GM19452 (cell line): ENCODE results near the gene CNNM3.

Source experiments
- ATAC-seq: cut with Tn5 transposase; IDR thresholded peaks from one replicate; pipeline ENCODE4 v1.9.1; 2021; ENCODE audit not compliant: unreplicated experiment

CNNM3 gene

GRCh38 chr2:96874198-96874831 is 58.2 kb downstream of the CNNM3 start:
- peak; percentile 55 for ATAC-seq

- no peak for ATAC-seq
Observed at GRCh38 chr2:96875498-96876268, 59.6 kb downstream of the CNNM3 start.

- no peak for ATAC-seq
Observed at GRCh38 chr2:96876269-96877041, 60.4 kb downstream of the CNNM3 start.

- ATAC-seq, result no peak
Observed at GRCh38 chr2:96877042-96877451, 61.0 kb downstream of the CNNM3 start.

- no peak for ATAC-seq
Observed at GRCh38 chr2:96877631-96878092, 61.6 kb downstream of the CNNM3 start.

GRCh38 chr2:96878171-96878570 is 62.1 kb downstream of the CNNM3 start:
- ATAC-seq, result no peak

- no peak for ATAC-seq
Observed at GRCh38 chr2:96878796-96879544, 62.9 kb downstream of the CNNM3 start.

- no peak for ATAC-seq
Observed at GRCh38 chr2:96879545-96880040, 63.5 kb downstream of the CNNM3 start.

GRCh38 chr2:96880891-96881273 is 64.8 kb downstream of the CNNM3 start:
- no peak for ATAC-seq

GRCh38 chr2:96881349-96882195 is 65.5 kb downstream of the CNNM3 start:
- no peak for ATAC-seq

- ATAC-seq, result no peak
Observed at GRCh38 chr2:96882230-96882629, 66.2 kb downstream of the CNNM3 start.

- ATAC-seq, result no peak
Observed at GRCh38 chr2:96882906-96883305, 66.8 kb downstream of the CNNM3 start.

GRCh38 chr2:96883306-96883705 is 67.2 kb downstream of the CNNM3 start:
- ATAC-seq, result no peak
